Ishikawa (cell line): Measurements from ENCODE around the gene TCF7.

Experiments used
- CEBPB ChIP-seq: IDR thresholded peaks from 2 replicates; pipeline ENCODE4 v1.6.1; 2012
- CREB1 ChIP-seq: IDR thresholded peaks from 2 replicates; pipeline ENCODE4 v1.6.1; 2012; ENCODE audit warnings: low read depth
- EGR1 ChIP-seq: IDR thresholded peaks from 2 replicates; pipeline ENCODE4 v1.6.1; 2012
- EP300 ChIP-seq: IDR thresholded peaks from 2 replicates; pipeline ENCODE4 v1.6.1; 2012; ENCODE audit warnings: borderline replicate concordance
- FOXM1 ChIP-seq: IDR thresholded peaks from 2 replicates; pipeline ENCODE4 v1.6.1; 2012; ENCODE audit warnings: low read depth, borderline replicate concordance
- MAX ChIP-seq: IDR thresholded peaks from 2 replicates; pipeline ENCODE4 v1.6.1; 2012
- NFIC ChIP-seq: IDR thresholded peaks from 2 replicates; pipeline ENCODE4 v1.6.1; 2012
- RAD21 ChIP-seq: IDR thresholded peaks from 2 replicates; pipeline ENCODE4 v1.6.1; 2012; ENCODE audit warnings: low read depth
- REST ChIP-seq: IDR thresholded peaks from 2 replicates; pipeline ENCODE4 v1.6.1; 2012; ENCODE audit warnings: low read depth, mild to moderate bottlenecking
- TAF1 ChIP-seq: IDR thresholded peaks from 2 replicates; pipeline ENCODE4 v1.6.1; 2012; ENCODE audit warnings: low read depth, mild to moderate bottlenecking
- TCF12 ChIP-seq: IDR thresholded peaks from 2 replicates; pipeline ENCODE4 v1.6.1; 2012; ENCODE audit warnings: low read depth
- TEAD4 ChIP-seq: IDR thresholded peaks from 2 replicates; pipeline ENCODE4 v1.6.1; 2012
- USF1 ChIP-seq: IDR thresholded peaks from 2 replicates; pipeline ENCODE4 v1.6.1; 2012
- YY1 ChIP-seq: IDR thresholded peaks from 2 replicates; pipeline ENCODE4 v1.6.1; 2012; ENCODE audit warnings: low read depth
- ZBTB7A ChIP-seq: IDR thresholded peaks from 2 replicates; pipeline ENCODE4 v1.6.1; 2012; ENCODE audit warnings: low read depth

Gene TCF7

GRCh38 chr5:134111741-134112647 lies 2.5 kb upstream of the TCF7 start:
- no peak for TF ChIP-seq NFIC
- TF ChIP-seq USF1, result no peak
- TF ChIP-seq RAD21, result no peak
- no peak for TF ChIP-seq CEBPB
- TF ChIP-seq TAF1, result no peak
- no peak for TF ChIP-seq CREB1
- TF ChIP-seq EGR1, result no peak
- TF ChIP-seq TCF12, result no peak
- no peak for TF ChIP-seq EP300
- TF ChIP-seq FOXM1, result no peak
- TF ChIP-seq REST, result no peak
- no peak for TF ChIP-seq YY1
- TF ChIP-seq ZBTB7A, result no peak
- TF ChIP-seq MAX, result no peak

GRCh38 chr5:134112726-134113362 lies 1.6 kb upstream of the TCF7 start:
- TF ChIP-seq EGR1 (no peak), FOXM1 (no peak), USF1 (no peak), YY1 (no peak), NFIC (no peak), CREB1 (no peak), MAX (no peak)

- TF ChIP-seq REST (no peak), EP300 (no peak), FOXM1 (no peak), USF1 (no peak), TCF12 (no peak), CEBPB (no peak), RAD21 (no peak), TEAD4 (no peak), NFIC (no peak), EGR1 (no peak), MAX (no peak), TAF1 (no peak), CREB1 (no peak), ZBTB7A (no peak), YY1 (no peak)
Measured at GRCh38 chr5:134113363-134113889, 1.1 kb upstream of the TCF7 start.

GRCh38 chr5:134114886-134115805 lies 665 bp downstream of the TCF7 start:
- 0 out of 2 replicates have a peak, but pooled peaks have one; percentile 28 for TF ChIP-seq MAX
- no peak for TF ChIP-seq FOXM1
